CD14-positive monocyte (primary cell): Measurements from ENCODE around the gene TMEM147. TPM values are rescaled to one million over a fixed set of nuclear protein-coding genes. Genes with fewer than 3 reads are reported as not detected.

Experiments
- DNase-seq, 3 donors: peaks; one replicate each; pipeline ENCODE4 v3.0.0-alpha.2; 2011 to 2022
- H2AFZ ChIP-seq: 2 replicates; pipeline ENCODE4 v1.6.0; 2012; ENCODE audit warnings: mild to moderate bottlenecking, low read depth, low read length, inconsistent platforms; ENCODE audit not compliant: insufficient read depth, poor library complexity, severe bottlenecking
- H3K27ac ChIP-seq, 2 donors: 1 replicate in 1 of 2; 2 replicates in 1 of 2; pipeline ENCODE4 v1.5.1; 2012 to 2013; ENCODE audit warnings: low read length in 2 of 2, control low read depth in 1 of 2, inconsistent platforms in 1 of 2, low read depth in 1 of 2, mild to moderate bottlenecking in 1 of 2
- H3K27me3 ChIP-seq, 2 donors: one replicate each; pipeline versions ENCODE4 v1.6.0 to v1.6.1; 2011 to 2013; ENCODE audit warnings: low read length in 2 of 2; ENCODE audit not compliant: control insufficient read depth in 2 of 2, insufficient read depth in 2 of 2
- H3K36me3 ChIP-seq, 2 donors: replicated peaks in 1 of 2; 1 replicate in 1 of 2; 2 replicates in 1 of 2; pipeline versions ENCODE4 v1.5.1 to v1.6.1; 2012 to 2013; ENCODE audit warnings: low read length in 2 of 2, control low read depth in 1 of 2, inconsistent platforms in 1 of 2, mild to moderate bottlenecking in 1 of 2; ENCODE audit not compliant: insufficient read depth in 2 of 2, control insufficient read depth in 1 of 2
- H3K4me1 ChIP-seq, 2 donors: 1 replicate in 1 of 2; 2 replicates in 1 of 2; pipeline versions ENCODE4 v1.5.1 to v1.6.1; 2012 to 2013; ENCODE audit warnings: low read length in 2 of 2, control low read depth in 1 of 2, inconsistent platforms in 1 of 2, mild to moderate bottlenecking in 1 of 2, moderate library complexity in 1 of 2; ENCODE audit not compliant: insufficient read depth in 2 of 2, control insufficient read depth in 1 of 2
- H3K4me2 ChIP-seq: replicated peaks from 2 replicates; pipeline ENCODE3; 2012; ENCODE audit warnings: low read length, moderate library complexity, mild to moderate bottlenecking; ENCODE audit not compliant: poor library complexity, severe bottlenecking; ENCODE audit errors: extremely low read depth
- H3K4me3 ChIP-seq, 3 experiments: fragments of 200-600 bp in 1 of 3; sonication (generic) in 1 of 3; replicated peaks in 1 of 3; 1 replicate in 2 of 3; 2 replicates in 1 of 3; pipeline ENCODE4 v1.5.1; 2011 to 2013; ENCODE audit warnings: low read length in 3 of 3, mild to moderate bottlenecking in 3 of 3, control low read depth in 2 of 3, low read depth in 2 of 3, inconsistent platforms in 1 of 3, moderate library complexity in 1 of 3
- H3K79me2 ChIP-seq: 2 replicates; pipeline ENCODE4 v1.6.0; 2012; ENCODE audit warnings: mild to moderate bottlenecking, control low read depth, inconsistent platforms, low read length, moderate library complexity; ENCODE audit not compliant: insufficient read depth
- H3K9ac ChIP-seq: 2 replicates; pipeline ENCODE4 v1.6.0; 2017; ENCODE audit warnings: low read length, mild to moderate bottlenecking; ENCODE audit not compliant: insufficient read depth, poor library complexity, severe bottlenecking
- H3K9me3 ChIP-seq, 2 donors: replicated peaks in 1 of 2; 1 replicate in 1 of 2; 2 replicates in 1 of 2; pipeline versions ENCODE4 v1.5.1 to v1.6.1; 2012 to 2013; ENCODE audit warnings: low read length in 2 of 2, control low read depth in 1 of 2; ENCODE audit not compliant: control insufficient read depth in 1 of 2, insufficient read depth in 1 of 2
- H4K20me1 ChIP-seq: 2 replicates; pipeline ENCODE4 v1.6.0; 2012; ENCODE audit warnings: mild to moderate bottlenecking, low read length, control low read depth, moderate library complexity; ENCODE audit not compliant: insufficient read depth
- H3K27ac Mint-ChIP-seq, 7 donors: one replicate each; pipeline ENCODE4 v1.8.0; 2020; ENCODE audit warnings: mild to moderate bottlenecking in 7 of 7, mixed read lengths in 7 of 7, moderate library complexity in 6 of 7, inconsistent platforms in 2 of 7
- H3K27me3 Mint-ChIP-seq, 3 donors: one replicate each; pipeline ENCODE4 v1.8.0; 2021 to 2022; ENCODE audit warnings: low read depth in 3 of 3, mild to moderate bottlenecking in 3 of 3, mixed read lengths in 3 of 3, moderate library complexity in 3 of 3, inconsistent platforms in 1 of 3
- H3K36me3 Mint-ChIP-seq, 2 donors: one replicate each; pipeline ENCODE4 v1.8.0; 2020; ENCODE audit warnings: mixed read lengths in 2 of 2, inconsistent platforms in 1 of 2, mild to moderate bottlenecking in 1 of 2
- H3K4me1 Mint-ChIP-seq: one replicate; pipeline ENCODE4 v1.8.0; 2020; ENCODE audit warnings: mild to moderate bottlenecking, mixed read lengths
- H3K4me3 Mint-ChIP-seq, 2 donors: one replicate each; pipeline ENCODE4 v1.8.0; 2020; ENCODE audit warnings: mild to moderate bottlenecking in 2 of 2, mixed read lengths in 2 of 2, moderate library complexity in 1 of 2
- H3K9me3 Mint-ChIP-seq, 7 donors: one replicate each; pipeline ENCODE4 v1.8.0; 2020 to 2022; ENCODE audit warnings: mixed read lengths in 7 of 7, mild to moderate bottlenecking in 6 of 7, moderate library complexity in 6 of 7, inconsistent platforms in 2 of 7
- CTCF ChIP-seq: fragments of 200-600 bp; IDR thresholded peaks from one replicate; pipeline ENCODE4 v1.8.0; 2022; ENCODE audit warnings: antibody characterized with exemption, mild to moderate bottlenecking
- WGBS: methylation state at CpG from one replicate; pipeline ENCODE4 v1.1.5; 2013; ENCODE audit warnings: missing lambda C conversion rate; ENCODE audit not compliant: insufficient coverage; 5-methylcytosine and 5-hydroxymethylcytosine counted together
- intact Hi-C, 2 donors: fragments of 100-400 bp; cut with micrococcal nuclease; formaldehyde crosslinking; loops; one replicate each; pipeline versions ENCODE4 v1.15.0 to v1.15.1; 2023
- polyA plus RNA-seq, 3 donors: library from polyadenylated mRNA; depleted of rRNA in 1 of 3; unstranded in 2 of 3; stranded (reverse) in 1 of 3; fragments of 300-500 nt in 2 of 3; fragments of >200 nt in 1 of 3; fragmentation: Illumina TruSeq in 2 of 3; gene quantifications; 1 replicate in 2 of 3; 2 replicates in 1 of 3; pipeline ENCODE4 v1.2.3, GENCODE V29; 2012 to 2021

Gene TMEM147
- polyA plus RNA-seq, 3 donors: 75.5 to 165 (median 165) TPM

- H4K20me1 ChIP-seq: no peaks in the 10 kb centered on the region
- Mint-ChIP-seq H3K9me3 (peaks cover 0 to 2% (median 0%) of the 10 kb centered on the region in 7 donors), H3K27ac (no peak overlapping the region), H3K4me3 (no peak overlapping the region), H3K27me3 (peaks cover 16 to 30% (median 19%) of the 10 kb centered on the region in 3 donors), H3K36me3 (no peaks in the 10 kb centered on the region), H3K4me1 (peaks cover 2% of the 10 kb centered on the region)
- H3K27me3 ChIP-seq: peaks cover 0 to 3% of the 10 kb centered on the region in 2 donors
- no peak overlapping the region for H3K27ac ChIP-seq
- intact Hi-C loops: no loop called here
- no peak overlapping the region for H3K9ac ChIP-seq
- no CpG with 5 or more reads among the region's 3 CpGs for WGBS
- H3K4me2 ChIP-seq: no peak overlapping the region
- H3K4me3 ChIP-seq: no peak overlapping the region
- no peaks in the 10 kb centered on the region for H3K9me3 ChIP-seq
- no peak for TF ChIP-seq CTCF
- H3K36me3 ChIP-seq: no peaks in the 10 kb centered on the region
- H2AFZ ChIP-seq: no peak overlapping the region
- no peaks in the 10 kb centered on the region for H3K4me1 ChIP-seq
- no peaks in the 10 kb centered on the region for H3K79me2 ChIP-seq
- no peak for DNase-seq
Observed at GRCh38 chr19:35516310-35516709, 29.1 kb upstream of the TMEM147 start.

GRCh38 chr19:35517342-35517741 is 28.1 kb upstream of the TMEM147 start:
- H4K20me1 ChIP-seq: no peaks in the 10 kb centered on the region
- H3K9ac ChIP-seq: no peak overlapping the region
- H3K4me3 Mint-ChIP-seq: no peak overlapping the region
- 77% methylated on average over 2 of the region's 2 CpGs for WGBS
- peaks cover 0 to 3% of the 10 kb centered on the region in 2 donors for H3K27me3 ChIP-seq
- no peaks in the 10 kb centered on the region for H3K4me1 ChIP-seq
- H3K27ac ChIP-seq: no peak overlapping the region
- no peaks in the 10 kb centered on the region for H3K36me3 ChIP-seq
- no peak overlapping the region for H2AFZ ChIP-seq
- H3K4me2 ChIP-seq: no peak overlapping the region
- H3K9me3 Mint-ChIP-seq: peaks cover 0 to 2% (median 0%) of the 10 kb centered on the region in 7 donors
- DNase-seq: no peak
- H3K4me1 Mint-ChIP-seq: peaks cover 2% of the 10 kb centered on the region
- no peaks in the 10 kb centered on the region for H3K36me3 Mint-ChIP-seq
- peaks cover 8 to 21% (median 17%) of the 10 kb centered on the region in 3 donors for H3K27me3 Mint-ChIP-seq
- intact Hi-C loops: no loop called here
- H3K79me2 ChIP-seq: no peaks in the 10 kb centered on the region
- no peak overlapping the region for H3K4me3 ChIP-seq
- H3K27ac Mint-ChIP-seq: no peak overlapping the region
- no peaks in the 10 kb centered on the region for H3K9me3 ChIP-seq
- no peak for TF ChIP-seq CTCF
